Measurements from ENCODE around the gene AANAT. TPM values are rescaled to one million over a fixed set of nuclear protein-coding genes. Genes with fewer than 3 reads are reported as not detected.
A peak's percentile ranks its signal among the peaks of the same experiment; 100 is the strongest.

AANAT gene
- total and polyA plus RNA-seq, 3 donors from 2014 or later = 2.0 to 4.4 (median 4.3) TPM

GRCh38 chr17:76471498-76472257 lies 4.3 kb downstream of the AANAT start:
- intact Hi-C loops (cut with DNase I; ENCODE audit: low total_unique reads) = no loop called here
- Histone ChIP-seq H3K4me3 (no peak overlapping the region), H3K27ac (no peak overlapping the region), H3K36me3 (ENCODE audit: low read depth, missing control alignments) (no peaks in the 10 kb centered on the region), H3K9me3 (no peaks in the 10 kb centered on the region), H3K4me1 (no peaks in the 10 kb centered on the region), H3K27me3 (no peaks in the 10 kb centered on the region)
- no peak for DNase-seq
- 89 to 94% methylated on average over 27 to 35 of the region's 35 CpGs for WGBS, 2 donors
- no peak for TF ChIP-seq POLR2A (IDR thresholded peaks at IDR 0.05)
- TF ChIP-seq, protein P1, sequence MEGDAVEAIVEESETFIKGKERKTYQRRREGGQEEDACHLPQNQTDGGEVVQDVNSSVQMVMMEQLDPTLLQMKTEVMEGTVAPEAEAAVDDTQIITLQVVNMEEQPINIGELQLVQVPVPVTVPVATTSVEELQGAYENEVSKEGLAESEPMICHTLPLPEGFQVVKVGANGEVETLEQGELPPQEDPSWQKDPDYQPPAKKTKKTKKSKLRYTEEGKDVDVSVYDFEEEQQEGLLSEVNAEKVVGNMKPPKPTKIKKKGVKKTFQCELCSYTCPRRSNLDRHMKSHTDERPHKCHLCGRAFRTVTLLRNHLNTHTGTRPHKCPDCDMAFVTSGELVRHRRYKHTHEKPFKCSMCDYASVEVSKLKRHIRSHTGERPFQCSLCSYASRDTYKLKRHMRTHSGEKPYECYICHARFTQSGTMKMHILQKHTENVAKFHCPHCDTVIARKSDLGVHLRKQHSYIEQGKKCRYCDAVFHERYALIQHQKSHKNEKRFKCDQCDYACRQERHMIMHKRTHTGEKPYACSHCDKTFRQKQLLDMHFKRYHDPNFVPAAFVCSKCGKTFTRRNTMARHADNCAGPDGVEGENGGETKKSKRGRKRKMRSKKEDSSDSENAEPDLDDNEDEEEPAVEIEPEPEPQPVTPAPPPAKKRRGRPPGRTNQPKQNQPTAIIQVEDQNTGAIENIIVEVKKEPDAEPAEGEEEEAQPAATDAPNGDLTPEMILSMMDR (IDR thresholded peaks at IDR 0.05) = no peak

- no peak for DNase-seq
- WGBS, 2 donors = 94 to 96% methylated on average over 14 to 15 of the region's 15 CpGs
- intact Hi-C loops (cut with DNase I; ENCODE audit: low total_unique reads) = no loop called here
- Histone ChIP-seq H3K4me1 (no peaks in the 10 kb centered on the region), H3K27me3 (no peaks in the 10 kb centered on the region), H3K4me3 (no peak overlapping the region), H3K27ac (no peak overlapping the region), H3K9me3 (no peaks in the 10 kb centered on the region), H3K36me3 (ENCODE audit: low read depth, missing control alignments) (no peaks in the 10 kb centered on the region)
- TF ChIP-seq, protein P1 (IDR thresholded peaks at IDR 0.05) = no peak
- no peak for TF ChIP-seq POLR2A (IDR thresholded peaks at IDR 0.05)
Observed at GRCh38 chr17:76472258-76472645, 4.8 kb downstream of the AANAT start.

- no peaks in the 10 kb centered on the region for H3K27me3 ChIP-seq
- H3K9me3 ChIP-seq = no peaks in the 10 kb centered on the region
- H3K36me3 ChIP-seq (ENCODE audit: low read depth, missing control alignments) = no peaks in the 10 kb centered on the region
- WGBS, 2 donors = 98 to 100% methylated on average over 4 to 11 of the region's 11 CpGs
- intact Hi-C loops (cut with DNase I; ENCODE audit: low total_unique reads) = no loop called here
- TF ChIP-seq, protein P1 (IDR thresholded peaks at IDR 0.05) = no peak
- TF ChIP-seq POLR2A (IDR thresholded peaks at IDR 0.05) = no peak
- DNase-seq = no peak
- H3K4me1 ChIP-seq = no peaks in the 10 kb centered on the region
- no peak overlapping the region for H3K27ac ChIP-seq
- H3K4me3 ChIP-seq = no peak overlapping the region
Observed at GRCh38 chr17:76472726-76473125, 5.3 kb downstream of the AANAT start.

- DNase-seq = no peak
- Histone ChIP-seq H3K4me3 (no peak overlapping the region), H3K36me3 (ENCODE audit: low read depth, missing control alignments) (no peaks in the 10 kb centered on the region), H3K27me3 (no peaks in the 10 kb centered on the region), H3K9me3 (no peaks in the 10 kb centered on the region), H3K4me1 (no peaks in the 10 kb centered on the region), H3K27ac (no peak overlapping the region)
- TF ChIP-seq POLR2A (IDR thresholded peaks at IDR 0.05) = no peak
- TF ChIP-seq, protein P1 (IDR thresholded peaks at IDR 0.05) = peak in 1 of 3 experiments; percentile 6
- intact Hi-C loops (cut with DNase I; ENCODE audit: low total_unique reads) = no loop called here
- 88 to 93% methylated on average over 9 to 18 of the region's 18 CpGs for WGBS, 2 donors
Observed at GRCh38 chr17:76473541-76473985, 6.2 kb downstream of the AANAT start.

- H3K27ac ChIP-seq = no peak overlapping the region
- no peaks in the 10 kb centered on the region for H3K27me3 ChIP-seq
- H3K9me3 ChIP-seq = no peaks in the 10 kb centered on the region
- H3K4me3 ChIP-seq = no peak overlapping the region
- DNase-seq = no peak
- H3K4me1 ChIP-seq = no peaks in the 10 kb centered on the region
- H3K36me3 ChIP-seq (ENCODE audit: low read depth, missing control alignments) = no peaks in the 10 kb centered on the region
- intact Hi-C loops (cut with DNase I; ENCODE audit: low total_unique reads) = no loop called here
- TF ChIP-seq, protein P1 (IDR thresholded peaks at IDR 0.05) = no peak
- no peak for TF ChIP-seq POLR2A (IDR thresholded peaks at IDR 0.05)
- WGBS, 2 donors = 90 to 91% methylated on average over 10 to 12 of the region's 14 CpGs
Observed at GRCh38 chr17:76474238-76474637, 6.8 kb downstream of the AANAT start.
